Astrocyte (in vitro differentiated cells and primary cell): ENCODE measurements around the gene IQSEC3. TPM values are rescaled to one million over a fixed set of nuclear protein-coding genes. Genes with fewer than 3 reads are reported as not detected.

Experiments used
- DNase-seq: peaks from one replicate; pipeline ENCODE4 v3.0.0-alpha.2; 2010; ENCODE audit warnings: low read depth
- FAIRE-seq: peaks from 2 replicates; lab custom pipeline; 2011; peaks lifted over from hg19 to GRCh38; lab: Jason Lieb, UNC
- H2AFZ ChIP-seq: 2 replicates; pipeline ENCODE4 v1.6.0; 2012; ENCODE audit warnings: low read depth, low read length, inconsistent platforms
- H3K27ac ChIP-seq: 2 replicates; pipeline ENCODE4 v1.5.1; 2011; ENCODE audit warnings: low read depth, low read length, inconsistent platforms
- H3K27me3 ChIP-seq: 2 replicates; pipeline ENCODE4 v1.6.0; 2011; ENCODE audit warnings: low read length, inconsistent platforms; ENCODE audit not compliant: insufficient read depth
- H3K36me3 ChIP-seq: 2 replicates; pipeline ENCODE4 v1.5.1; 2011; ENCODE audit warnings: low read length, inconsistent platforms; ENCODE audit not compliant: insufficient read depth
- H3K4me1 ChIP-seq: 2 replicates; pipeline ENCODE4 v1.5.1; 2011; ENCODE audit warnings: low read length, inconsistent platforms; ENCODE audit not compliant: insufficient read depth
- H3K4me2 ChIP-seq: 2 replicates; pipeline ENCODE4 v1.6.0; 2012; ENCODE audit warnings: low read length, inconsistent platforms
- H3K4me3 ChIP-seq: 2 replicates; pipeline ENCODE4 v1.5.1; 2011; ENCODE audit warnings: low read depth, mild to moderate bottlenecking, low read length, inconsistent platforms; ENCODE audit not compliant: insufficient read depth
- H3K79me2 ChIP-seq: 2 replicates; pipeline ENCODE4 v1.6.0; 2012; ENCODE audit warnings: mild to moderate bottlenecking, low read length, inconsistent platforms; ENCODE audit not compliant: insufficient read depth
- H3K9ac ChIP-seq: 2 replicates; pipeline ENCODE4 v1.6.0; 2012; ENCODE audit warnings: mild to moderate bottlenecking, low read length, inconsistent platforms
- H3K9me3 ChIP-seq: 2 replicates; pipeline ENCODE4 v1.5.1; 2012; ENCODE audit warnings: low read depth, mild to moderate bottlenecking, low read length, inconsistent platforms; ENCODE audit not compliant: insufficient read depth
- H4K20me1 ChIP-seq: 2 replicates; pipeline ENCODE4 v1.6.0; 2012; ENCODE audit warnings: low read length, inconsistent platforms; ENCODE audit not compliant: insufficient read depth
- H3K27ac Mint-ChIP-seq: one replicate; pipeline ENCODE4 v1.8.0; 2021; ENCODE audit warnings: mild to moderate bottlenecking, mixed read lengths; ENCODE audit not compliant: unreplicated experiment
- H3K27me3 Mint-ChIP-seq: one replicate; pipeline ENCODE4 v1.8.0; 2021; ENCODE audit warnings: low read depth, mixed read lengths; ENCODE audit not compliant: unreplicated experiment
- H3K36me3 Mint-ChIP-seq: one replicate; pipeline ENCODE4 v1.8.0; 2021; ENCODE audit warnings: low read depth, mixed read lengths; ENCODE audit not compliant: unreplicated experiment
- H3K4me1 Mint-ChIP-seq: one replicate; pipeline ENCODE4 v1.8.0; 2021; ENCODE audit warnings: low read depth, mixed read lengths; ENCODE audit not compliant: unreplicated experiment
- H3K4me3 Mint-ChIP-seq: one replicate; pipeline ENCODE4 v1.8.0; 2021; ENCODE audit warnings: mild to moderate bottlenecking, moderate library complexity, mixed read lengths; ENCODE audit not compliant: unreplicated experiment
- H3K9me3 Mint-ChIP-seq: one replicate; pipeline ENCODE4 v1.8.0; 2021; ENCODE audit warnings: mild to moderate bottlenecking, mixed read lengths; ENCODE audit not compliant: unreplicated experiment
- CTCF ChIP-seq: IDR thresholded peaks from 2 replicates; pipeline ENCODE4 v1.5.1; 2011; ENCODE audit warnings: low read depth, mild to moderate bottlenecking, inconsistent platforms, low read length, moderate library complexity; ENCODE audit not compliant: insufficient read depth
- EZH2 ChIP-seq: IDR thresholded peaks from 2 replicates; pipeline ENCODE4 v1.6.1; 2012; ENCODE audit warnings: mild to moderate bottlenecking, low read length, inconsistent platforms; ENCODE audit not compliant: insufficient read depth
- total RNA-seq: library from RNA; stranded (reverse); gene quantifications from 2 replicates; pipeline ENCODE4 v1.2.1, GENCODE V29; 2021

The IQSEC3 gene
- total RNA-seq, 1 donor from 2014 or later, result 0.34 TPM

GRCh38 chr12:208813-209212, 142.2 kb downstream of the IQSEC3 start:
- DNase-seq (no peak), FAIRE-seq (no peak)
- H3K4me1 Mint-ChIP-seq, result peaks cover 10% of the 10 kb centered on the region
- Histone ChIP-seq H3K4me3 (no peak overlapping the region), H3K9me3 (peaks cover 3% of the 10 kb centered on the region), H3K79me2 (no peaks in the 10 kb centered on the region), H3K4me1 (peaks cover 4% of the 10 kb centered on the region), H2AFZ (no peak overlapping the region), H3K4me2 (no peak overlapping the region), H3K9ac (no peak overlapping the region), H3K36me3 (no peaks in the 10 kb centered on the region), H3K27me3 (peaks cover 31% of the 10 kb centered on the region), H3K27ac (no peak overlapping the region), H4K20me1 (no peaks in the 10 kb centered on the region)
- H3K27me3 Mint-ChIP-seq, result peaks cover 54% of the 10 kb centered on the region
- no peak overlapping the region for H3K4me3 Mint-ChIP-seq
- TF ChIP-seq CTCF (no peak), EZH2 (no peak)
- H3K9me3 Mint-ChIP-seq, result no peaks in the 10 kb centered on the region
- peaks cover 10% of the 10 kb centered on the region for H3K36me3 Mint-ChIP-seq
- no peak overlapping the region for H3K27ac Mint-ChIP-seq

GRCh38 chr12:209246-209645, 142.7 kb downstream of the IQSEC3 start:
- Histone ChIP-seq H3K27ac (no peak overlapping the region), H3K4me1 (no peaks in the 10 kb centered on the region), H3K27me3 (peaks cover 30% of the 10 kb centered on the region), H3K4me3 (no peak overlapping the region), H3K4me2 (no peak overlapping the region), H2AFZ (no peak overlapping the region), H3K36me3 (no peaks in the 10 kb centered on the region), H3K9me3 (peaks cover 3% of the 10 kb centered on the region), H3K79me2 (no peaks in the 10 kb centered on the region), H4K20me1 (no peaks in the 10 kb centered on the region), H3K9ac (no peak overlapping the region)
- Mint-ChIP-seq H3K27ac (no peak overlapping the region), H3K9me3 (no peaks in the 10 kb centered on the region), H3K27me3 (peaks cover 49% of the 10 kb centered on the region), H3K4me3 (no peak overlapping the region), H3K4me1 (peaks cover 12% of the 10 kb centered on the region), H3K36me3 (peaks cover 10% of the 10 kb centered on the region)
- TF ChIP-seq EZH2 (no peak), CTCF (no peak)
- no peak for FAIRE-seq
- no peak for DNase-seq

- DNase-seq (no peak), FAIRE-seq (no peak)
- H3K9me3 ChIP-seq, result peaks cover 3% of the 10 kb centered on the region
- Mint-ChIP-seq H3K4me3 (no peak overlapping the region), H3K9me3 (no peaks in the 10 kb centered on the region), H3K27me3 (peaks cover 47% of the 10 kb centered on the region), H3K27ac (no peak overlapping the region), H3K36me3 (peaks cover 10% of the 10 kb centered on the region), H3K4me1 (peaks cover 12% of the 10 kb centered on the region)
- H3K9ac ChIP-seq, result no peak overlapping the region
- peaks cover 29% of the 10 kb centered on the region for H3K27me3 ChIP-seq
- H4K20me1 ChIP-seq, result no peaks in the 10 kb centered on the region
- no peak for TF ChIP-seq EZH2
- TF ChIP-seq CTCF, result no peak
- no peaks in the 10 kb centered on the region for H3K79me2 ChIP-seq
- H3K27ac ChIP-seq, result no peak overlapping the region
- H3K4me2 ChIP-seq, result no peak overlapping the region
- H2AFZ ChIP-seq, result no peak overlapping the region
- H3K36me3 ChIP-seq, result no peaks in the 10 kb centered on the region
- no peaks in the 10 kb centered on the region for H3K4me1 ChIP-seq
- no peak overlapping the region for H3K4me3 ChIP-seq
These were observed 143.3 kb downstream of the IQSEC3 start for GRCh38 chr12:209851-210250.
